Lower lobe of right lung (tissue), 2 donors: ENCODE results near the gene B3GALT6. TPM values are rescaled to one million over a fixed set of nuclear protein-coding genes. Genes with fewer than 3 reads are reported as not detected.

Experiments used
- ATAC-seq, 2 donors: fragments of 200-7000 bp; cut with Tn5 transposase; one replicate each; pipeline ENCODE4 v1.9.1; 2020 to 2022; ENCODE audit warnings: mild to moderate bottlenecking in 2 of 2, moderate library complexity in 2 of 2
- DNase-seq: peaks from one replicate; pipeline ENCODE4 v3.0.0-alpha.2; 2020
- H3K27ac ChIP-seq: fragments of 200-600 bp; one replicate; pipeline ENCODE4 v1.8.0; 2022
- H3K27me3 ChIP-seq: fragments of 200-600 bp; one replicate; pipeline ENCODE4 v1.8.0; 2022; ENCODE audit warnings: low read depth
- H3K36me3 ChIP-seq: fragments of 200-600 bp; one replicate; pipeline ENCODE4 v1.8.0; 2022; ENCODE audit warnings: mild to moderate bottlenecking
- H3K4me1 ChIP-seq: fragments of 200-600 bp; one replicate; pipeline ENCODE4 v1.8.0; 2022
- H3K4me3 ChIP-seq: fragments of 200-600 bp; one replicate; pipeline ENCODE4 v1.8.0; 2022; ENCODE audit warnings: mild to moderate bottlenecking
- H3K9me3 ChIP-seq: fragments of 200-600 bp; one replicate; pipeline ENCODE4 v1.8.0; 2022
- intact Hi-C: fragments of 100-400 bp; cut with DNase I; formaldehyde crosslinking; loops from one replicate; pipeline ENCODE4 v1.11.0; 2022
- total RNA-seq: library from RNA; stranded (reverse); fragmentation: NEBNext Ultra II Directional; extraction: Animal tissue kit (Norgen Biotek cat#: 25700); gene quantifications from one replicate; pipeline ENCODE4 v1.2.1, GENCODE V29; 2021
- TF ChIP-seq, protein P1 (sequence below): fragments of 200-600 bp; IDR thresholded peaks from one replicate; pipeline ENCODE4 v1.8.0; 2022; ENCODE audit warnings: antibody characterized with exemption, mild to moderate bottlenecking
- donor health status: DM: no; HTN: yes; CAD: no; lungs with severe emphysema.

Gene B3GALT6
- total RNA-seq, 1 donor from 2014 or later: 13.7 TPM

DNA sequence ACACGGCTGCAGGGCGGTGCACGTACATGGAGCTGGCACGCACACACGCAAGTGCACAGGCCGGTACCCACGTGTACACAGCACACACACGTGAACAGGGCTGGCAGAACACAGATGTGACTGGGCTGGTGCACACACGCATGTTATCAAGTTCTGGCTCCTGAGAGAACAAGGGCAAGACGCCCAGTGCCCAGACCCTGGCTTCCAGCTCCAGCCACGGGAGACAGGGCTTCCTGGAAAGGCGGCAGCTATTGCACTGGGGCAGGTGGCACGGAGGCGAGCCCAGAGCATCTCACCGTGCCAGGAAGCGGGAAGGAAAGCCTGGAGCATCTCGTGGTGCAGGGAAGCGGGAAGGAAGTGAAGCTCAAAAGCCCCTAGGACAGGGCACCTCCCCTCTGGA is 6.1 kb upstream of the B3GALT6 start:
- DNase-seq (no peak), ATAC-seq (no peak)
- Histone ChIP-seq H3K27me3 (no peaks in the 10 kb centered on the region), H3K27ac (no peak overlapping the region), H3K36me3 (peaks cover 79% of the 10 kb centered on the region), H3K4me1 (peaks cover 18% of the 10 kb centered on the region), H3K9me3 (no peaks in the 10 kb centered on the region), H3K4me3 (no peak overlapping the region)
- intact Hi-C loops: no loop called here
- TF ChIP-seq, protein P1, sequence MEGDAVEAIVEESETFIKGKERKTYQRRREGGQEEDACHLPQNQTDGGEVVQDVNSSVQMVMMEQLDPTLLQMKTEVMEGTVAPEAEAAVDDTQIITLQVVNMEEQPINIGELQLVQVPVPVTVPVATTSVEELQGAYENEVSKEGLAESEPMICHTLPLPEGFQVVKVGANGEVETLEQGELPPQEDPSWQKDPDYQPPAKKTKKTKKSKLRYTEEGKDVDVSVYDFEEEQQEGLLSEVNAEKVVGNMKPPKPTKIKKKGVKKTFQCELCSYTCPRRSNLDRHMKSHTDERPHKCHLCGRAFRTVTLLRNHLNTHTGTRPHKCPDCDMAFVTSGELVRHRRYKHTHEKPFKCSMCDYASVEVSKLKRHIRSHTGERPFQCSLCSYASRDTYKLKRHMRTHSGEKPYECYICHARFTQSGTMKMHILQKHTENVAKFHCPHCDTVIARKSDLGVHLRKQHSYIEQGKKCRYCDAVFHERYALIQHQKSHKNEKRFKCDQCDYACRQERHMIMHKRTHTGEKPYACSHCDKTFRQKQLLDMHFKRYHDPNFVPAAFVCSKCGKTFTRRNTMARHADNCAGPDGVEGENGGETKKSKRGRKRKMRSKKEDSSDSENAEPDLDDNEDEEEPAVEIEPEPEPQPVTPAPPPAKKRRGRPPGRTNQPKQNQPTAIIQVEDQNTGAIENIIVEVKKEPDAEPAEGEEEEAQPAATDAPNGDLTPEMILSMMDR: no peak

DNA sequence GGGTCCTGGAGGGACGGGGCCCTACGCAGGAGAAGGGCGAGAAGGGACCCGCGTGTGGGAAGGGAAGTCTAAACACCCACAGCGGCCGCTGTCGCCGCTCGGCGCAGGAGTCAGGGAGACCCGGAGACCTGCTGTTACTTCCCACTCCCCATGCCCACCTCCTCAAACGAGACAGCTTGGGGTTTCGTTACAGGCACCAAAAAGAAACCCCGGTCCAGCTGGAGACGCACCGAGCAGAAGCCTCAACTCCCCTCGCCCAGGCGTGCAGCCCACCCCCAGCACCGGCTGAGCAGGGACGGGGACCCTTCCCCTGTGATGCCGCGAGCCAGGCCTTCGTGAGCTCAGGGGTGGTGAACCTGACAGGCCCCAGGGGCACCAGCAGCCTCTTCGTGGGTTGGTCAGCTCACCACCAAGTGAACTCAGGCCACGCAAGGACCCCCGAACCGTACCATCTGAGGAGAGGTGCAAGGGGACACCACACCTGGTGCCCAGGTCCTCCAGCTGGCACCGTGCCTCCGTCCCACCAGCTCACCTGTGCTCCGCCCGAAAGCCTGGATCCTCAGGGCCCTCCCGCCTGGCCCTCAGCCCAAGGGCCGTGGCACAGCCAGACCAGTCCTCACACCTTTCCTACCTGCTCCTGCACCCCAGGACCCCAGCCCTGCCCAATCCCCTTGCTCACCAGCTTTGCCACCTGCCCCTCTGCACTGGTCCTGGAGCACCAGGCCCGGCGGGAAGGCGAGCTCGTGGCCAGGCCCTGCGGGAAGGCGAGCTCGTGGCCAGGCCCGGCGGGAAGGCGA is 5.3 kb upstream of the B3GALT6 start:
- DNase-seq (no peak), ATAC-seq (no peak)
- Histone ChIP-seq H3K27me3 (no peaks in the 10 kb centered on the region), H3K4me1 (peaks cover 21% of the 10 kb centered on the region), H3K4me3 (no peak overlapping the region), H3K9me3 (no peaks in the 10 kb centered on the region), H3K36me3 (peaks cover 70% of the 10 kb centered on the region), H3K27ac (no peak overlapping the region)
- TF ChIP-seq, protein P1: no peak
- intact Hi-C loops: no loop called here

DNA sequence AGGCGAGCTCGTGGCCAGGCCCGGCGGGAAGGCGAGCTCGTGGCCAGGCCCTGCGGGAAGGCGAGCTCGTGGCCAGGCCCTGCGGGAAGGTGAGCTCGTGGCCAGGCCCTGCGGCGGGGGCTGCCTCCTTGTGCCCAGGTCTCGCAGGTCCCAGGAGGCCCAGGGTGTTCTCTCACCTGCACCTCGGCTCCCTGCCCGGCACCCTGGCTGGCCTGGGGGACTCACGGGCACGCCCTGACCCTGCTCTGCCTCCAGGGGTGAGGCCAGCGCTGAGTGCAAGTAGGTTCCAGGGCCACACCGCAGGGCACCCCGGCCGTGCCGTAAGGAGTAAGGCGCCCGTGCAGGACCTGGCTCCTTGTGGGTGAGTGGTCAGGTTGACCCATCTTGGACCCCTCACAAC is 4.7 kb upstream of the B3GALT6 start:
- Histone ChIP-seq H3K27me3 (no peaks in the 10 kb centered on the region), H3K4me1 (peaks cover 21% of the 10 kb centered on the region), H3K9me3 (no peaks in the 10 kb centered on the region), H3K36me3 (peaks cover 64% of the 10 kb centered on the region), H3K4me3 (no peak overlapping the region), H3K27ac (no peak overlapping the region)
- TF ChIP-seq, protein P1: no peak
- ATAC-seq (no peak), DNase-seq (no peak)
- intact Hi-C loops: no loop called here

DNA sequence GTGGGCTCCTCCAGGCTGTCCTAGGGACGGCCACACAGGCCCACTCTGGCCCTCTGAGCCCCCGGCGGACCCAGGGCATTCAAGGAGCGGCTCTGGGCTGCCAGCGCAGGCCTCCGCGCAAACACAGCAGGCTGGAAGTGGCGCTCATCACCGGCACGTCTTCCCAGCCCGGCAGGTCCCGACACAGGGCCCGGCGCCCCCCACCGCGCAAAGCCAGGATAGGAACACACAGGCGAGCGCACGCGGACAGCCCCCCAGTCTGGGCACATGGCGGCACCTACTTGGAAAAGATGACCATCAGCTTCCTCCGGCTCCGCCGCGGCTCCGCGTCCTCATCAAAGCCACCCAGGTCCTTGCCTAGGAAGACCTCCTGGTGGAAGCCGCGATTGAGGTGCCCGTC is 3.9 kb upstream of the B3GALT6 start:
- Histone ChIP-seq H3K9me3 (no peaks in the 10 kb centered on the region), H3K4me1 (peaks cover 28% of the 10 kb centered on the region), H3K27ac (no peak overlapping the region), H3K36me3 (peaks cover 56% of the 10 kb centered on the region), H3K4me3 (no peak overlapping the region), H3K27me3 (no peaks in the 10 kb centered on the region)
- TF ChIP-seq, protein P1: no peak
- intact Hi-C loops: no loop called here
- DNase-seq (no peak), ATAC-seq (no peak)

DNA sequence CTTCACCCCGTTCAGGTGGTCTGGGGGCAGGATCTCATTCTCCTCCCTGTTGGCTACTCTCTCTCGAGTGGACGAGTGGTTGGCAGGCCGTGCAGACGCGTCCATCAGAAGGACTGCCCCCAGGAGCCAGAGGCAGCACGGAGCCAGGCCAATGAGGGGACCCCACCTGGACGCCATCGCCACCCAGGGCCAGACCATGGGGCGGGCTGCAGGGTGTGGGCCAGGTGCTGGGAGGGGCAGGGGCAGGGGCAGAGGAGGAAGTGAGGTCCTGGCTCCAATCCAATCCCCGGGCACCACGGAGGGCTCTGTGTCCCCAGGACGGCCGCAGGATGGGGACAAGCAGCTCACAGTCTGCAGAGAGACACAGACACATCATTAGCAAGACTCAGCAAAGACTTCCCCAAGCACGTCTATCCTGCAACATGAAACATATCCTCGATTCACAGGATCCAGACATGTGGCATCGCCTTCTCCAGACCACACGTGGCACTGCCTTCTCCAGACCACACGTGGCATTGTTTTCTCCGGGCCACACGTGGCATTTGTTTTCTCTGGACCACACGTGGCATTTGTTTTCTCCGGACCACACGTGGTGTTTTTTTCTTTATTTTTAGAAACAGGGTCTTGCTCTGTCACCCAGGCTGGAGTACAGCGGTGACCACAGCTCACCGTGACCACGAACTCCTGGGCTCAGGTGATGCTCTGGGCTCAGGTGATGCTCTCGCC is 3.3 kb upstream of the B3GALT6 start:
- intact Hi-C loops: no loop called here

More for the DNA sequence above, 3.3 kb upstream of the B3GALT6 start:
- H3K36me3 ChIP-seq: peaks cover 50% of the 10 kb centered on the region
- no peak overlapping the region for H3K4me3 ChIP-seq
- TF ChIP-seq, protein P1: no peak
- no peaks in the 10 kb centered on the region for H3K9me3 ChIP-seq
- DNase-seq (no peak), ATAC-seq (no peak)
- H3K27me3 ChIP-seq: no peaks in the 10 kb centered on the region
- no peak overlapping the region for H3K27ac ChIP-seq
- H3K4me1 ChIP-seq: peaks cover 31% of the 10 kb centered on the region
